Gastrocnemius medialis (tissue), 4 donors: ENCODE measurements around the gene NRL. TPM values are rescaled to one million over a fixed set of nuclear protein-coding genes. Genes with fewer than 3 reads are reported as not detected.

Experiments used
- ATAC-seq, 2 donors: fragments of 150-250 bp; one replicate each; pipeline ENCODE4 v1.9.1; 2016
- DNase-seq, 2 donors: peaks; one replicate each; pipeline ENCODE4 v3.0.0-alpha.2; 2019
- H3K27ac ChIP-seq, 4 donors: fragments of 200-600 bp; sonication (generic); 1 replicate in 1 of 4; 2 replicates in 3 of 4; pipeline ENCODE4 v1.5.1; 2016 to 2018; ENCODE audit warnings: mild to moderate bottlenecking in 2 of 4, moderate library complexity in 1 of 4
- H3K27me3 ChIP-seq, 3 donors: fragments of 200-600 bp; sonication (generic) in 2 of 3; 1 replicate in 1 of 3; 2 replicates in 2 of 3; pipeline versions ENCODE4 v1.5.1 to v1.6.0; 2016 to 2019; ENCODE audit warnings: mild to moderate bottlenecking in 1 of 3, moderate library complexity in 1 of 3
- H3K36me3 ChIP-seq, 2 donors: fragments of 200-600 bp; sonication (generic) in 1 of 2; one replicate each; pipeline ENCODE4 v1.5.1; 2017 to 2018
- H3K4me1 ChIP-seq, 2 donors: fragments of 200-600 bp; sonication (generic) in 1 of 2; one replicate each; pipeline ENCODE4 v1.5.1; 2016 to 2017; ENCODE audit warnings: mild to moderate bottlenecking in 2 of 2
- H3K4me3 ChIP-seq, 4 donors: fragments of 200-600 bp; sonication (generic) in 3 of 4; 1 replicate in 1 of 4; 2 replicates in 3 of 4; pipeline ENCODE4 v1.5.1; 2016 to 2019; ENCODE audit warnings: mild to moderate bottlenecking in 2 of 4
- H3K9me3 ChIP-seq, 3 donors: fragments of 200-600 bp; sonication (generic) in 2 of 3; 1 replicate in 1 of 3; 2 replicates in 2 of 3; pipeline ENCODE4 v1.5.1; 2016 to 2019
- POLR2A ChIP-seq, 2 donors: fragments of 450-650 bp; IDR thresholded peaks; one replicate each; pipeline ENCODE4 v1.6.1; 2017; ENCODE audit warnings: antibody characterized with exemption in 2 of 2, mild to moderate bottlenecking in 2 of 2, moderate library complexity in 2 of 2
- in situ Hi-C, 4 donors: fragments of 200-750 bp; cut with MboI; loops; one replicate each; pipeline versions ENCODE4 v1.15.0 to v1.8.0; 2017; ENCODE audit warnings: low sequenced_read_pairs in 4 of 4
- intact Hi-C: fragments of 100-400 bp; cut with DNase I; formaldehyde crosslinking; loops from one replicate; pipeline ENCODE4 v1.15.1; 2023; ENCODE audit warnings: low total_unique reads
- total RNA-seq, 4 donors: library from RNA; depleted of rRNA; stranded (reverse); fragments of >200 nt; gene quantifications; one replicate each; pipeline versions ENCODE4 v1.1.0 to v1.2.3, GENCODE V29; 2016
- TF ChIP-seq, protein P1 (sequence below), 5 experiments: fragments of 450-650 bp in 3 of 5; fragments of 200-600 bp in 2 of 5; sonication (generic) in 2 of 5; IDR thresholded peaks in 4 of 5; conservative IDR thresholded peaks in 1 of 5; 1 replicate in 4 of 5; 2 replicates in 1 of 5; pipeline ENCODE4 v1.5.1; 2016 to 2019; ENCODE audit warnings: antibody characterized with exemption in 5 of 5, mild to moderate bottlenecking in 3 of 5, moderate library complexity in 3 of 5

The NRL gene
- total RNA-seq, 4 donors from 2014 or later, result 0.82 to 4.5 (median 2.4) TPM

DNA sequence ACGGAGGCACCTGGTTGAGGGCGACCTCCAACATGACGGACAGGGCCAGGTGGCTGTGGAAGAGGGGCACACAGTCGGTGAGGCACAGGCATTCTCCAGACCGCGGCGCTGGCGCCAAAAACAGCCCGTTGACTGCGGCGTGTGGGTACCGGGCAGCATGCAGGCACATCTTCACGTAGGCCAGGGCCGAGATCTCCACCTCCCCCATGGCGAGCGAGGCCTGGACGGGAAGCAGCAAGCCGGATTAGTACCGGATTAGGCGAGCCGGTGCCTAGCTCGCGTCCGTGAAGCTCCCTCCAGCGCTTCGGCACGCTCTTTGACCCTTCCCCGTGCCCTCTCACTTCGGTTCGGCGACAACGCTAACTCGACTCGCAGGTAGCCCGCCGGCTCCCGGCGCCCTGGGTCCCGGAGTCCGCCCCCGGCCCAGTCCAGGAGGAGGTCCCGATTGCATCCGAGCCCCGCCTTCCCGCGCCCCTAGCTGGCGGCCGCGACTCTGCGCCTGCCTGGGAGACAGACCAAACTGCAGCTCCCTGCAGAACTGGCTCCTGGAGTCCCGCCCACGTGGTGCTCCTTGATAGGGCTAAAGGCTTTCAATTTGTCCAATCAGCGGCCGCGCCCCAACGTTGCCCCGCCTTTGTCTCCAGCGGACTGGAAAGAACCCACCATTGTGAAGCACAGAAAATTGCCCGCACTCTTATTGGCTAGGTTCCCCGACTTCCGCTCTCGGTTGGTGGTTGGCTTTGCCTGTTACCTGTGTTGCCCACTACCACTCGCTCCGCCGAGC is 26.5 kb upstream of the NRL start, which contains the start of gene EMC9:
EMC9 (minus strand) TSS at position 495 of the 784 bp plus-strand sequence; CDS start at position 208, 287 bp downstream.
- in situ Hi-C loops, result loop anchor here in 1 of 4 donors (25.0 kb wide), 1 partner anchor 829 kb away; the partner anchor contains the start of genes BCL2L2, PABPN1 and PPP1R3E
- DNase-seq, result peak; percentile 100
- Histone ChIP-seq H3K4me1 (peaks cover 40 to 54% of the 10 kb centered on the region in 2 donors), H3K27me3 (no peaks in the 10 kb centered on the region), H3K27ac (peak within 1 kb of the TSS; percentile 95 to 99 (median 98)), H3K4me3 (peak within 1 kb of the TSS; percentile 74 to 94 (median 79)), H3K36me3 (peaks cover 0 to 27% of the 10 kb centered on the region in 2 donors), H3K9me3 (no peaks in the 10 kb centered on the region)
- peak; percentile 89 to 92 for ATAC-seq
- intact Hi-C loops, result no loop called here
- TF ChIP-seq, protein P1, sequence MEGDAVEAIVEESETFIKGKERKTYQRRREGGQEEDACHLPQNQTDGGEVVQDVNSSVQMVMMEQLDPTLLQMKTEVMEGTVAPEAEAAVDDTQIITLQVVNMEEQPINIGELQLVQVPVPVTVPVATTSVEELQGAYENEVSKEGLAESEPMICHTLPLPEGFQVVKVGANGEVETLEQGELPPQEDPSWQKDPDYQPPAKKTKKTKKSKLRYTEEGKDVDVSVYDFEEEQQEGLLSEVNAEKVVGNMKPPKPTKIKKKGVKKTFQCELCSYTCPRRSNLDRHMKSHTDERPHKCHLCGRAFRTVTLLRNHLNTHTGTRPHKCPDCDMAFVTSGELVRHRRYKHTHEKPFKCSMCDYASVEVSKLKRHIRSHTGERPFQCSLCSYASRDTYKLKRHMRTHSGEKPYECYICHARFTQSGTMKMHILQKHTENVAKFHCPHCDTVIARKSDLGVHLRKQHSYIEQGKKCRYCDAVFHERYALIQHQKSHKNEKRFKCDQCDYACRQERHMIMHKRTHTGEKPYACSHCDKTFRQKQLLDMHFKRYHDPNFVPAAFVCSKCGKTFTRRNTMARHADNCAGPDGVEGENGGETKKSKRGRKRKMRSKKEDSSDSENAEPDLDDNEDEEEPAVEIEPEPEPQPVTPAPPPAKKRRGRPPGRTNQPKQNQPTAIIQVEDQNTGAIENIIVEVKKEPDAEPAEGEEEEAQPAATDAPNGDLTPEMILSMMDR (IDR thresholded peaks at IDR 0.05 in 4 of 5, conservative IDR thresholded peaks at IDR 0.05 in 1 of 5), result peak; percentile 60 to 89 (median 80)
- peak; percentile 94 to 95 for TF ChIP-seq POLR2A (IDR thresholded peaks at IDR 0.05)

DNA sequence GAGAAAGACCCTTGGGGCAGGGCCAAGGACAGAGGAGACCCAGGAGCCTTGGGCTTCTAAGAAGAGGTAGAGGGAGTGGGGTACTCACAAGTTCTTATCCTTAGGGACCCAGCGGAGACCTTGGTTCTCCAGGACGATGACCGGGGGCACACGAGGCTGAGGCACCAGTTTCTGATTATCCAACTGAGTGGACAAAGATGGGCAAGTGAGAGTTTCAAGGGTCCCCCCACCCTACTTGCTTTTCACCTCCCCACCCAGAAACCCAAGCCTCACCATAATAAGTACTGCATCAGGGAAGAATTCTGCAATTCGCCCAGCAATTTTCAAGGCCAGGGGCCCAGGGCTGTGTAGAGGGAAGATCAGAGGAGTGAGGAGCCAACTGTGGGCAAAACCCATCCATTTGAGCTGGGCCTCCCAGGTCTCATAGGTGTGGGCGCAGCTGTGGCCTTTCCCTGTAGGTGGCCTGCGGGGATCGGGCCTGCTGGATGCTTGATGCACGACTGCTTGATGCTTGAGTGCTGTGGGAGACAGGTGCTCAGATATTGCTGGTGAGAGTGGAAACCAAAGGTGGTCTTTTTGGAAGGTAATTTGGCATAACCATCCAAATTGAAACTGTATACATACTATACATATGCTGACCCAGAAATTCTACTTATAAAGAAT is 24.7 kb upstream of the NRL start:
- H3K36me3 ChIP-seq, result peaks cover 0 to 27% of the 10 kb centered on the region in 2 donors
- intact Hi-C loops, result no loop called here
- peaks cover 35 to 51% of the 10 kb centered on the region in 2 donors for H3K4me1 ChIP-seq
- H3K27ac ChIP-seq, result peak overlapping the region; percentile 95 to 99 (median 98)
- in situ Hi-C loops, result loop anchor here in 1 of 4 donors (25.0 kb wide), 1 partner anchor 827 kb away; the partner anchor contains the start of genes BCL2L2, PABPN1 and PPP1R3E
- no peaks in the 10 kb centered on the region for H3K9me3 ChIP-seq
- TF ChIP-seq, protein P1 (IDR thresholded peaks at IDR 0.05 in 4 of 5, conservative IDR thresholded peaks at IDR 0.05 in 1 of 5), result no peak
- TF ChIP-seq POLR2A (IDR thresholded peaks at IDR 0.05), result no peak
- H3K27me3 ChIP-seq, result no peaks in the 10 kb centered on the region
- H3K4me3 ChIP-seq, result peak overlapping the region in 1 of 4 donors; percentile 75
- no peak for ATAC-seq
- no peak for DNase-seq

DNA sequence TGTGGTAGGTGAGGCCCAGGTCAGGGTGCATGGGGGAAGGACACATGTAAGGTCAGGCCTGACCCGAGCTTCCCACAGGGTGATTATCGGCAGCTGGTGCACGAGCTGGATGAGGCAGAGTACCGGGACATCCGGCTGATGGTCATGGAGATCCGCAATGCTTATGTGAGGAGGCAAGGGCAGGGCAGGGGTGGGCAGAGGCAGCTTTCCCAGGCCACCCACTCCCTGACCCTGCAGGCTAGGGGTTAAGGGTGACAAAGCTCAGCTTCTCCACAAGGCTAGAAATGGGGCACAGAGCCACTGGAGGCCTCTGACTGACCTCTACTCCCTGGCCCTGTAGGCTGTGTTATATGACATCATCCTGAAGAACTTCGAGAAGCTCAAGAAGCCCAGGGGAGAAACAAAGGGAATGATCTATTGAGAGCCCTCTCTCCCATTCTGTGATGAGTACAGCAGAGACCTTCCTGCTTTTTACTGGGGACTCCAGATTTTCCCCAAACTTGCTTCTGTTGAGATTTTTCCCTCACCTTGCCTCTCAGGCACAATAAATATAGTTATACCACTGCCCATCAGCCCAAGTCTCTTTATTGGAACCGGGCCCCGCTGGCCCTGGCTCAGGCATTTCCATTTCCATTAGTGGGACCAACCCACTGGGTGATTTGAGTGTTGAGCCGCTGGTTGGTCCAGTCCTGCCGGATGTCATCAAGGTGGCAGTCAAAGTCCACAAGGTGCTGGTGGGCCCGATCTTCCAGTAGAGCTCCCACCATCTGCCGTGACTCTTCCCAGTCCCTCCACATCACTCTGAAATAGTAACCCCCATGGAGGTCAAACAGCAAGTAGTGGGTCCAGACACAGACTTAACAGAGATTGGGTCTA is 23.9 kb upstream of the NRL start:
- no peak overlapping the region for H3K4me3 ChIP-seq
- peaks cover 0 to 20% of the 10 kb centered on the region in 2 donors for H3K36me3 ChIP-seq
- H3K27me3 ChIP-seq, result no peaks in the 10 kb centered on the region
- no peak for ATAC-seq
- H3K27ac ChIP-seq, result peak overlapping the region; percentile 95 to 99 (median 98)
- TF ChIP-seq POLR2A (IDR thresholded peaks at IDR 0.05), result no peak
- TF ChIP-seq, protein P1 (IDR thresholded peaks at IDR 0.05 in 4 of 5, conservative IDR thresholded peaks at IDR 0.05 in 1 of 5), result no peak
- DNase-seq, result no peak
- H3K4me1 ChIP-seq, result peaks cover 35 to 51% of the 10 kb centered on the region in 2 donors
- no peaks in the 10 kb centered on the region for H3K9me3 ChIP-seq
- intact Hi-C loops, result no loop called here
- in situ Hi-C loops, result loop anchor here in 1 of 4 donors (25.0 kb wide), 1 partner anchor 826 kb away; the partner anchor contains the start of genes BCL2L2, PABPN1 and PPP1R3E
